Measurements from ENCODE around the gene SCYGR6. TPM values are rescaled to one million over a fixed set of nuclear protein-coding genes. Genes with fewer than 3 reads are reported as not detected.

SCYGR6 gene
- total and polyA plus RNA-seq, 2 donors from 2014 or later = not detected

DNA sequence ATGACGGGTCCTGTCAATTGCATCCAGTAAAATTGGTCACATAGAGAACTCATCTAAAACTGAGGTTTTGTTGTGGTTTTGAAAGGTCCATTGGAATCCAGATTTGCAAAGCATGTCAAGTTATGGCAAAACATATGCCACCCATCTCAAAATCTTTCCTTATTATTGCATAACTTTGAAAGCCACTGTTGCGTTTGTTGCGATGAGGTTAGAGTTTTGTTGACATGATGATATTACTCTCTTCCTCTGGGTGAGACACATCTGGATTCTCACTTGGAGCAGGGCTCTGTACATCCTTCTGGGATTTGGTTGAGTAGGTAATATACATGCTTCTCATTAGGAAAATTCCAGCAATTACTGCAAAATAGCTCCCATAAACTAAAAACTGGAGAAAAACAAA is 37.4 kb downstream of the SCYGR6 start:
- intact Hi-C loops (cut with DNase I) = no loop called here
- FAIRE-seq (no peak), DNase-seq (no peak)
- H3K9ac ChIP-seq (ENCODE audit: low read length in 3 of 3) = no peak overlapping the region
- TF ChIP-seq, protein P1, sequence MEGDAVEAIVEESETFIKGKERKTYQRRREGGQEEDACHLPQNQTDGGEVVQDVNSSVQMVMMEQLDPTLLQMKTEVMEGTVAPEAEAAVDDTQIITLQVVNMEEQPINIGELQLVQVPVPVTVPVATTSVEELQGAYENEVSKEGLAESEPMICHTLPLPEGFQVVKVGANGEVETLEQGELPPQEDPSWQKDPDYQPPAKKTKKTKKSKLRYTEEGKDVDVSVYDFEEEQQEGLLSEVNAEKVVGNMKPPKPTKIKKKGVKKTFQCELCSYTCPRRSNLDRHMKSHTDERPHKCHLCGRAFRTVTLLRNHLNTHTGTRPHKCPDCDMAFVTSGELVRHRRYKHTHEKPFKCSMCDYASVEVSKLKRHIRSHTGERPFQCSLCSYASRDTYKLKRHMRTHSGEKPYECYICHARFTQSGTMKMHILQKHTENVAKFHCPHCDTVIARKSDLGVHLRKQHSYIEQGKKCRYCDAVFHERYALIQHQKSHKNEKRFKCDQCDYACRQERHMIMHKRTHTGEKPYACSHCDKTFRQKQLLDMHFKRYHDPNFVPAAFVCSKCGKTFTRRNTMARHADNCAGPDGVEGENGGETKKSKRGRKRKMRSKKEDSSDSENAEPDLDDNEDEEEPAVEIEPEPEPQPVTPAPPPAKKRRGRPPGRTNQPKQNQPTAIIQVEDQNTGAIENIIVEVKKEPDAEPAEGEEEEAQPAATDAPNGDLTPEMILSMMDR (IDR thresholded peaks at IDR 0.05; ENCODE audit: borderline replicate concordance, extremely low read depth, insufficient read depth) = no peak
- H3K4me3 ChIP-seq (ENCODE audit: low read length in 3 of 3) = no peak overlapping the region
- H3K4me1 ChIP-seq (ENCODE audit: control insufficient read depth in 2 of 3, insufficient read depth in 2 of 3, low read depth in 1 of 3, low read length in 3 of 3) = no peaks in the 10 kb centered on the region
- H3K36me3 ChIP-seq (ENCODE audit: control insufficient read depth in 2 of 3, insufficient read depth in 3 of 3, low read length in 3 of 3) = no peaks in the 10 kb centered on the region
- no peak overlapping the region for H3K27ac ChIP-seq (ENCODE audit: low read depth in 2 of 2, low read length in 2 of 2)
- H3K9me3 ChIP-seq (ENCODE audit: control insufficient read depth in 2 of 3, insufficient read depth in 1 of 3, low read length in 3 of 3) = no peaks in the 10 kb centered on the region
- no peaks in the 10 kb centered on the region for H3K27me3 ChIP-seq (ENCODE audit: control insufficient read depth, insufficient read depth, low read length)

DNA sequence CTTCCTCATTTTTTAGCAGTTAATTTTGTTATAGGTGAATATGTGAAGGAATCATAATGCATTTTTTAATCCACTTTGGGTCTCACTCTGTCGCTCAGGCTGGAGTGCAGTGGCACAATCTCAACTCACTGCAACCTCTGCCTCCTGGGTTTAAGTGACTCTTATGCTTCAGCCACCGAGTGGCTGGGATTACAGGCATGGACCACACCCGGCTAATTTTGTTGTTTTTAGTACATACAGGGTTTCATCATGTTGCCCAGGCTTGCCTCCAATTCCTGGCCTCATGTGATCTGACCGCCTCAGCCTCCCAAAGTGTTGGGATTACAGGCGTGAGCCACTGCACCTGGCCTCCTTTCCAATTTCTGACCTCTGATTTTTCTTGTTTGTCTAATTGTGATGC is 40.3 kb downstream of the SCYGR6 start:
- no peak for FAIRE-seq
- H3K9ac ChIP-seq (ENCODE audit: low read length in 3 of 3) = no peak overlapping the region
- H3K27ac ChIP-seq (ENCODE audit: low read depth in 2 of 2, low read length in 2 of 2) = no peak overlapping the region
- DNase-seq = no peak
- intact Hi-C loops (cut with DNase I) = no loop called here
- H3K4me3 ChIP-seq (ENCODE audit: low read length in 3 of 3) = no peak overlapping the region
- H3K4me1 ChIP-seq (ENCODE audit: control insufficient read depth in 2 of 3, insufficient read depth in 2 of 3, low read depth in 1 of 3, low read length in 3 of 3) = no peaks in the 10 kb centered on the region
- no peaks in the 10 kb centered on the region for H3K27me3 ChIP-seq (ENCODE audit: control insufficient read depth, insufficient read depth, low read length)
- no peaks in the 10 kb centered on the region for H3K9me3 ChIP-seq (ENCODE audit: control insufficient read depth in 2 of 3, insufficient read depth in 1 of 3, low read length in 3 of 3)
- H3K36me3 ChIP-seq (ENCODE audit: control insufficient read depth in 2 of 3, insufficient read depth in 3 of 3, low read length in 3 of 3) = no peaks in the 10 kb centered on the region
- TF ChIP-seq, protein P1 (IDR thresholded peaks at IDR 0.05; ENCODE audit: borderline replicate concordance, extremely low read depth, insufficient read depth) = no peak

DNA sequence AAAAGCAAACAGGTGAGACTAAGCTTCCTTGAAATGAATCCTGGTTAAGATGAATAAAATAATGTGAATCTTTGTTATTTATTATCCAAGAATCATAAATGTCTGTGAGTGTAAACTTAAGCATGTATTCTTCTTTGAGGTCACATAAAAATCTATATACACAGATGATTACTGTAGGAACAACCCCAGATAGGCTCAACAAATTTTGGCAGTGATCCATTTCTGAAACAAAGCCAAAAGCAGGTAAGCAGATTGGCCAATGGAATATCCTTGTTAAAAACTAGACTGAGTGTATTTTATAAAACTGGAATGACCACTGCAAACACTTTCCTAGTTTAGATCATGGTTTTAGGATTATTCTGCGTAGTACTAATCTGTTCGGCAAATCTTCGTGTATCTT is 46.6 kb downstream of the SCYGR6 start:
- Histone ChIP-seq H3K27ac (ENCODE audit: low read depth in 2 of 2, low read length in 2 of 2) (no peak overlapping the region), H3K36me3 (ENCODE audit: control insufficient read depth in 2 of 3, insufficient read depth in 3 of 3, low read length in 3 of 3) (no peaks in the 10 kb centered on the region), H3K9ac (ENCODE audit: low read length in 3 of 3) (no peak overlapping the region), H3K9me3 (ENCODE audit: control insufficient read depth in 2 of 3, insufficient read depth in 1 of 3, low read length in 3 of 3) (no peaks in the 10 kb centered on the region), H3K4me1 (ENCODE audit: control insufficient read depth in 2 of 3, insufficient read depth in 2 of 3, low read depth in 1 of 3, low read length in 3 of 3) (no peaks in the 10 kb centered on the region), H3K4me3 (ENCODE audit: low read length in 3 of 3) (no peak overlapping the region), H3K27me3 (ENCODE audit: control insufficient read depth, insufficient read depth, low read length) (no peaks in the 10 kb centered on the region)
- DNase-seq = no peak
- TF ChIP-seq, protein P1 (IDR thresholded peaks at IDR 0.05; ENCODE audit: borderline replicate concordance, extremely low read depth, insufficient read depth) = no peak
- no peak for FAIRE-seq
- intact Hi-C loops (cut with DNase I) = no loop called here

DNA sequence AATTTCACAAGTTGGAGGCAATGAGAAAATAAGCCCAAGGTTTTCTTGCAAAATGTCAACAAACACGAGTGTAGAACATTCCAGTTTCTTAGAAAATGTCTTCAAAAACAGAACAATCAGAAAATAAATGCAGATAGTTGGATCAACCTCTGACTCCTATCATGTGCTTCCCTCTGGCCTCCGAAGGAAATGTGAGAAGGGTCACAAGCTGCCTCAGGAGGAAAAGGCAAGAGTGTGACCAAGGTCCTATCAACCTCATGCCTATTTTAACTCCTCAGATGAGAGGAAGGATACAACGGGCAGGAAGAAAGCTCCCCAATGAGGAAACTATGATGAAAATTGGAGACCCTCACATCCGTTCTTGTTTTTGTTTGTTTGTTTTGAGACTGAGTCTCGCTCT is 50.1 kb downstream of the SCYGR6 start:
- Histone ChIP-seq H3K36me3 (ENCODE audit: control insufficient read depth in 2 of 3, insufficient read depth in 3 of 3, low read length in 3 of 3) (no peaks in the 10 kb centered on the region), H3K9ac (ENCODE audit: low read length in 3 of 3) (no peak overlapping the region), H3K4me1 (ENCODE audit: control insufficient read depth in 2 of 3, insufficient read depth in 2 of 3, low read depth in 1 of 3, low read length in 3 of 3) (no peaks in the 10 kb centered on the region), H3K9me3 (ENCODE audit: control insufficient read depth in 2 of 3, insufficient read depth in 1 of 3, low read length in 3 of 3) (no peaks in the 10 kb centered on the region), H3K27ac (ENCODE audit: low read depth in 2 of 2, low read length in 2 of 2) (no peak overlapping the region), H3K27me3 (ENCODE audit: control insufficient read depth, insufficient read depth, low read length) (no peaks in the 10 kb centered on the region), H3K4me3 (ENCODE audit: low read length in 3 of 3) (no peak overlapping the region)
- DNase-seq = no peak
- intact Hi-C loops (cut with DNase I) = no loop called here
- TF ChIP-seq, protein P1 (IDR thresholded peaks at IDR 0.05; ENCODE audit: borderline replicate concordance, extremely low read depth, insufficient read depth) = no peak
- FAIRE-seq = no peak

Measured in kidney (tissue), 14 donors.